ENCODE results near the gene MCHR2.

Gene MCHR2

GRCh38 chr6:99960027-99960426 is 34.0 kb downstream of the MCHR2 start:
- no peak overlapping the region for H3K4me3 ChIP-seq (replicated peaks; ENCODE audit: low read depth, low read length)
- no peak for DNase-seq (ENCODE audit: low read depth)
- TF ChIP-seq CTCF (IDR thresholded peaks at IDR 0.05; ENCODE audit: low read length, missing control alignments), result no peak

- TF ChIP-seq CTCF (IDR thresholded peaks at IDR 0.05; ENCODE audit: low read length, missing control alignments), result no peak
- no peak overlapping the region for H3K4me3 ChIP-seq (replicated peaks; ENCODE audit: low read depth, low read length)
- no peak for DNase-seq (ENCODE audit: low read depth)
Measured at GRCh38 chr6:99951016-99951805, 42.8 kb downstream of the MCHR2 start.

GRCh38 chr6:99946005-99946404 is 48.0 kb downstream of the MCHR2 start:
- no peak for TF ChIP-seq CTCF (IDR thresholded peaks at IDR 0.05; ENCODE audit: low read length, missing control alignments)
- DNase-seq (ENCODE audit: low read depth), result no peak

GRCh38 chr6:99943846-99944245 is 50.2 kb downstream of the MCHR2 start:
- no peak for TF ChIP-seq CTCF (IDR thresholded peaks at IDR 0.05; ENCODE audit: low read length, missing control alignments)
- no peak overlapping the region for H3K4me3 ChIP-seq (replicated peaks; ENCODE audit: low read depth, low read length)
- DNase-seq (ENCODE audit: low read depth), result no peak

More at GRCh38 chr6:99946005-99946404, 48.0 kb downstream of the MCHR2 start:
- H3K4me3 ChIP-seq (replicated peaks; ENCODE audit: low read depth, low read length), result no peak overlapping the region

GRCh38 chr6:99940582-99940981 is 53.4 kb downstream of the MCHR2 start:
- no peak for DNase-seq (ENCODE audit: low read depth)
- no peak for TF ChIP-seq CTCF (IDR thresholded peaks at IDR 0.05; ENCODE audit: low read length, missing control alignments)
- H3K4me3 ChIP-seq (replicated peaks; ENCODE audit: low read depth, low read length), result no peak overlapping the region

- DNase-seq (ENCODE audit: low read depth), result peak; percentile 46
- H3K4me3 ChIP-seq (replicated peaks; ENCODE audit: low read depth, low read length), result no peak overlapping the region
- TF ChIP-seq CTCF (IDR thresholded peaks at IDR 0.05; ENCODE audit: low read length, missing control alignments), result no peak
Measured at GRCh38 chr6:99933129-99933528, 60.9 kb downstream of the MCHR2 start.

GRCh38 chr6:99912657-99913056 is 81.4 kb downstream of the MCHR2 start:
- no peak for TF ChIP-seq CTCF (IDR thresholded peaks at IDR 0.05; ENCODE audit: low read length, missing control alignments)
- H3K4me3 ChIP-seq (replicated peaks; ENCODE audit: low read depth, low read length), result no peak overlapping the region
- no peak for DNase-seq (ENCODE audit: low read depth)
